ENCODE measurements around the gene PRTFDC1.
"Not testable (repeated sequence)": the region's sequence is repeated elsewhere in the genome, so short reads cannot be mapped to it uniquely, and the experiment has no call there.

PRTFDC1 gene

DNA sequence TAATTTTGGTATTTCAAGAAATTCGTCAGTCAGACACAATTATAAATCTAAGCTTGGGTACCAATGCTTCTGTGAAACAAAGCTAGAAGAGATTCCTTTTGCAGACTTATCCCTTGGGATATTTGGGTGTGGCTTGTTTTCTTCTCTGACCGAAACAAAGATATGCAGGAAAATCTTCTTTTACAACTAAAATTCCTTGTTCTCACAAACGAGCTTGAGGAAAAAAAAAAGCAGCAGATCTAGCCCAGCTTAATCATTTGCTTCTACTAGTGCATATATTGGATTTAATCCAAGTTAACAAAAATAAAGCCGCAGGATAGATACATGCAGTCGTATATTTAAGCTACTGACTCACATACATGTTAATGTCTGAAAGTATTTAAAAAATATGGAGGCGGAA, 104.2 kb downstream of the PRTFDC1 start:
- H3K4me3 ChIP-seq (ENCODE audit: low read depth, low read length) = no peak overlapping the region
- TF ChIP-seq, protein P1, sequence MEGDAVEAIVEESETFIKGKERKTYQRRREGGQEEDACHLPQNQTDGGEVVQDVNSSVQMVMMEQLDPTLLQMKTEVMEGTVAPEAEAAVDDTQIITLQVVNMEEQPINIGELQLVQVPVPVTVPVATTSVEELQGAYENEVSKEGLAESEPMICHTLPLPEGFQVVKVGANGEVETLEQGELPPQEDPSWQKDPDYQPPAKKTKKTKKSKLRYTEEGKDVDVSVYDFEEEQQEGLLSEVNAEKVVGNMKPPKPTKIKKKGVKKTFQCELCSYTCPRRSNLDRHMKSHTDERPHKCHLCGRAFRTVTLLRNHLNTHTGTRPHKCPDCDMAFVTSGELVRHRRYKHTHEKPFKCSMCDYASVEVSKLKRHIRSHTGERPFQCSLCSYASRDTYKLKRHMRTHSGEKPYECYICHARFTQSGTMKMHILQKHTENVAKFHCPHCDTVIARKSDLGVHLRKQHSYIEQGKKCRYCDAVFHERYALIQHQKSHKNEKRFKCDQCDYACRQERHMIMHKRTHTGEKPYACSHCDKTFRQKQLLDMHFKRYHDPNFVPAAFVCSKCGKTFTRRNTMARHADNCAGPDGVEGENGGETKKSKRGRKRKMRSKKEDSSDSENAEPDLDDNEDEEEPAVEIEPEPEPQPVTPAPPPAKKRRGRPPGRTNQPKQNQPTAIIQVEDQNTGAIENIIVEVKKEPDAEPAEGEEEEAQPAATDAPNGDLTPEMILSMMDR (IDR thresholded peaks at IDR 0.05; ENCODE audit: low read depth, low read length) = no peak

DNA sequence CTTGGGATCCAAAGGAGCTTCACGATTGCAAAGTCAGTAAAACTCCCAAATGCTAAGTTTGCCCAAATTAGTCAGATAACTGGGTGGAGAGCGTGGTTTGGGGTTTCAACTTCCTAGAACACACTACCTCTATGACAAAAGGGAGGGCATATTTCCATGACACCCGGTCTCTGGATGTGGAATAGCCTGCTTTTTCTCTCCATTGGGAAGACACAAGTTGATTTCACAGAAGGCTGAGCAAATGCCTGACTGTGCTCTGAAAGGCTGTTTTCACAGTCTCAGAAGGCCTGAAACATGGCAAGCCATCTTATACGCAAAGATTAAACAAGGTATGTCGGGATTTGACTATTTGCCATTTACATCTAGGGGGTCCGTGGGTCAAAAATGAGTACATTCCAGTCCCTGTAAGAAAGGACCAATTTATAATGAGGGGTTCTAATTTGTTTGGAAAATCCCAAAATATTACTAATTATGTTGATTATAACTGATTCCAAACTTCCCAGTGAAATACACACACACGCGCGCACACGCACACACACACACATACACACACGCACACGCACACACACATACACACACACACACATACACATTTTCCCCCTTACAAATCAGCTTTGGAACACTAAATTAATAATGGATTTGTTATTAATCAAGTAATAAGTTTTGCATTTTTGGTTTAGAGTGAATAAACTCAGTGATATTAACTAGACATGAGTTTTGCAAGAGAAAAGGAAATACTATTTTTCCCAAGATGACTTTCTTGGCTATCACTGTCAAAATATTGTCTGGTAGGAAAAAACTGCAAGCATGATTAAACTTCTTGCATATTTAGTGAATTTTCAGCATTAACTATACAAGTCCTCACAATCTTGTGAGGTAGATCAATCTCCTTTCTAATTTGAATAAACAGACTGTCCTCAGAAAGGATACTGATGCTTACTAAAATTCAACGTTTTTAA, 105.0 kb downstream of the PRTFDC1 start:
- TF ChIP-seq, protein P1 (IDR thresholded peaks at IDR 0.05; ENCODE audit: low read depth, low read length) = no peak

DNA sequence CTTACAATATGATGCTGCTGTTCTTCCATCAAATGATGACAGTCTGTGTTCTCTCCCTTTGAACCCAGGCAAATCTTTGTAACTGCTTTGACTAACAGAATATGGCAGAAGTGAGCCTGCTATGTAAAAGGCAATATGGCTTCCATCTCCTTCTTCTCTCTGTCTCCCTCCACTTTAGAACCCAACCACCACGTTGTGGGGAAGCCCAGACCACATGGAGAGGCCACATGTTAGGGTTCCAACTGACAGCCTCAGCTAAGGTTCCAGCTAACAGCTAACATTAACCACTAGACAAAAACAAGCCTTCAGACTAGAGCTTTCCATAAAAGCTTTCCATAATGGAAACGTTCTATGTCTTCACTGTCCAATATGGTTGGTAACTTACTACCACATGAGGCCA, 107.7 kb downstream of the PRTFDC1 start:
- TF ChIP-seq, protein P1 (IDR thresholded peaks at IDR 0.05; ENCODE audit: low read depth, low read length) = no peak
- H3K4me3 ChIP-seq (ENCODE audit: low read depth, low read length) = no peak overlapping the region

More for the DNA sequence above, 105.0 kb downstream of the PRTFDC1 start:
- H3K4me3 ChIP-seq (ENCODE audit: low read depth, low read length) = no peak overlapping the region

DNA sequence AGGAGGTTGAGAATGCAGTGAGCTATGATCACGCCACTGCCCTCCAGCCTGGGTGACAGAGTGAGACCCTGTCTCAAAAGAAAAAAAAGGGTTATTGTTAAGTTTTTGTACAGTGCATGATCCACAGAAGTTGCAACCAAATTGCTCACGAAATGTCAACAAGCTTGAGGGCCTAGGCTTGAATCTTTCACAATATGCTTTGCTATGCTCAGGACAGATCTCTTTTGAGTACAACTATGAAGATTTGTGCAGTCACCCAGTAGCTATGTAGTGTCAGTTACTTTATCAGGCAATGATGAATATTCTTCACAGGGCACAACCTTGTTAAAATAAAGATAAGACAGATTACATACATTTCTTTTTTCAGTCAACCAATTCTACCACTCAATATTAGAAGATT, 109.2 kb downstream of the PRTFDC1 start:
- H3K4me3 ChIP-seq (ENCODE audit: low read depth, low read length) = no peak overlapping the region

DNA sequence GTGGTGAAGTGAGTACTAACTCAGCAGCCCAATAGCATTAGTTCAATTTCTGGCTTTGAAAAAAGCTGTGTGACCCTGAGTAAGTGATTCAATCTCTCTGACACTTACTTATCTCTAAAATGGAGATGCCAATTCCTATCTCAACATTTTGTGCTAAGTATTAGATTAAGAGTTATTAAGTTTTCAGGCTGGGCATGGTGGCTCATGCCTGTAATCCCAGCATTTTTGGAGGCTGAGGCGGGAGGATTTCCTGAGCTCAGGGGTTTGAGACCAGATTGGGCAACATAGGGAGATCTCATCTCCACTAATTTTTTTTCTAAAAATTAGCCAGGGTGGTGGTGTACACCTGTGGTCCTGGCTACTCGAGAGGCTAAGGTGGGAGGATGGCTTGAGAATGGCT, 109.5 kb downstream of the PRTFDC1 start:
- TF ChIP-seq, protein P1 (IDR thresholded peaks at IDR 0.05; ENCODE audit: low read depth, low read length) = no peak
- no peak overlapping the region for H3K4me3 ChIP-seq (ENCODE audit: low read depth, low read length)

More for the DNA sequence above, 109.2 kb downstream of the PRTFDC1 start:
- TF ChIP-seq, protein P1 (IDR thresholded peaks at IDR 0.05; ENCODE audit: low read depth, low read length) = no peak

DNA sequence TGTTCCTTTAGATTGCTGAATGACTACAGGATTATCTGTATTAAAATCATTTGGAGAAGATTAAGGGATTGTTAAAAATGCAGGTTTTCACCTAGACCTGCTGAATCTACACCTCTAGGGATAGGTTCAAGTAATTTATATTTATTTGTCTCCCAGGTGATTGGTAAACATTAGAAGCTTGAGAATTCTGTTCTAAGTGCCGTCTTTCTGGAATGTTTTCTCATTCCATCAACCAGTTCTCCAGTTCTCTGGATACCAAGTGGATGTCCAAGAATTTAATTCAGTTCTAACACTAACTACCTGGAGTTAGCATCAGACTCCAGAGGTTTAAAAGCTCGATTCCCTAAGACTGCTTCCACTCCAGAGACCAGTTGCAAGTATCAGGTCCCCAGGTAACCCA, 110.9 kb downstream of the PRTFDC1 start:
- no peak overlapping the region for H3K4me3 ChIP-seq (ENCODE audit: low read depth, low read length)
- TF ChIP-seq, protein P1 (IDR thresholded peaks at IDR 0.05; ENCODE audit: low read depth, low read length) = no peak

DNA sequence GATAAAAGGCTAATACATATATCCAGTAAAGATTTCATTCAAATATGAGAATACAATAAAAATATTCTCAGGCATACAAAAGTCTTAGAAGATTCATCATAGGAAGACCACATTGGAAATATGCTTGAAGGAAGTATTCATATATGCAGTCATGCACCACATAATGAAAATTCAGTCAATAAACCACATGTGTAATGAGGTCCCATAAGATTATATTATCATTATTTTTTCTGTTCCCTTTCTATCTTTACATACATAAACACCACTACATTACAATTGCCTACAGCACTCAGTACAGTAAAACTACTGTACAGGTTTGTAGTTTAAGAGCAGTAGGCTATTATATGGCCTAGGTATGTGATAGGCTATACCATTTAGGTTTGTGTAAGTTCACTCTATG, 111.6 kb downstream of the PRTFDC1 start:
- TF ChIP-seq, protein P1 (IDR thresholded peaks at IDR 0.05; ENCODE audit: low read depth, low read length) = no peak
- no peak overlapping the region for H3K4me3 ChIP-seq (ENCODE audit: low read depth, low read length)

DNA sequence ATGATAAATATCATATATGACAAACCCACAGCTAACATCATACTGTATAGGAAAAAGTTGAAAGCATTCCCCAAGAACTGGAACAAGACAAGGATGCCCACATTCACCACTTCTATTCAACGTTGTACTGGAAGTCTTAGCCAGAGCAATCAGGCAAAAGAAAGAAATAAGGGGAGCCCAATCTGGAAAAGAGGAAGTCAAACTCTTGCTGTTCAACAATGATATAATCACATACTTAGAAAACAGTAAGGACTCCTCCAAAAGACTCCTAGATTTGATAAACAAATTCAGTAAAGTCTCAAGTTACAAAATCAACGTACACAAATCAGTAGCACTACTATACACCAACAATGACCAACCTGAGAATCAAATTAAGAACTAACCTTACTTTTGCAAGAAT, 114.6 kb downstream of the PRTFDC1 start:
- H3K4me3 ChIP-seq (ENCODE audit: low read depth, low read length) = not testable (repeated sequence)

Measured in WI38 (cell line).